OCI-M2 (cell line): ENCODE measurements around the gene LUZP2.

ENCODE experiments used
- DNase-seq: peaks from one replicate; lab custom pipeline; 2025; ENCODE audit not compliant: unreplicated experiment; lab: John Stamatoyannopoulos, UW

Gene LUZP2

DNA sequence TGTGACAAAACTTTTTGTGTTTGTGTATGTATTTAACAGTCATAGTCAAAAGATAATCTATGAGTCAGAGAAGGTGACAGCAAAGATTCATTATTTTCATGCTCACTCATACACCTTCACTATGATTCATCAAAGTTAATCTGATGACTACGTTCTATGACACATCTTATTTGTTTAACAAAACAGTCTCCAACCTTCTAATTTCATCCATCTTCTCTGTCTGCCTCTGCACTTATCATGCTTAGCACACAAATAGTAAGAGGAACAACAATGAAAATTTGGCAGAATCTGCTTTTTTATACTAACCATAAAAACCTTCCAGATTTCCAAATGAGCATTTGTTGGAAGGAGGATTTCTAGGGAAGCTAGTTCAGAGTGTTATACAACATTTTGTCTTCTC, 568.9 kb downstream of the LUZP2 start:
- DNase-seq = no peak

DNA sequence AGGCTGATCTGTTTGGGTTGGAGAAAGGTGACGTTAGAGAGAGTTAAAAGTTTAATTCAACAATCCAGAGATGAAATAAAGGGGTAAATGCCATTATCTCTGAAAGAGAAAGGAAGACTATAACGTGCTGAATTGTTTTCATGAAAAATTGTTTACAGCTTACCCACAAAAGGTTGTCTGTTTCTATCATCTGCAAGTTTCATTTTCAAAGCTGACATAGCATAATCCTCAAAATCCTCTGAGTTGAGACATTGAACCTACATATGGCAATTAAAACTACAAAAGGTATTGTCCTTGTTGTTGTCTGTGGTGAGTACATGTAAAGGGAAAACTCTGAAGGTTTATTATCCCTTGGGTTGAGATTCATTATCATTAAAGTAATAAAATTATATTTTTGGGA, 569.9 kb downstream of the LUZP2 start:
- no peak for DNase-seq

DNA sequence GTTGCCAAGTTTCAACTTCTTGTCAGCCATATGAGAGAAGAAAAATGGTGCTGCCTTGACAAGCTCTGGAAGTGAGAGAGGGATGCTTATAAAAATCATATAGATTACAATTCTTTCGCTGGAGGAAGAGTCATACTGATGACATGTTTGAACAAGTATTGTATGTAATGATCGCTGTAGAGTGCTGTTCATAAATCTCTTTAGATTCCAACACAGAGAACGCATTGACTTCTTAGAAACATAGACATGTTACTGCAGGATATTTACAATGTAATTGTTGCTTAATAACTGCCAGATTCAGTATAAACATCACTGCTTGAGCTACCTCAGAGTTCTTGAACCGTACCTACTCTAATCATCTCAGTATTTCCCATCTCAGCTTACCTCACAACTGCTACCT, 571.6 kb downstream of the LUZP2 start:
- no peak for DNase-seq

DNA sequence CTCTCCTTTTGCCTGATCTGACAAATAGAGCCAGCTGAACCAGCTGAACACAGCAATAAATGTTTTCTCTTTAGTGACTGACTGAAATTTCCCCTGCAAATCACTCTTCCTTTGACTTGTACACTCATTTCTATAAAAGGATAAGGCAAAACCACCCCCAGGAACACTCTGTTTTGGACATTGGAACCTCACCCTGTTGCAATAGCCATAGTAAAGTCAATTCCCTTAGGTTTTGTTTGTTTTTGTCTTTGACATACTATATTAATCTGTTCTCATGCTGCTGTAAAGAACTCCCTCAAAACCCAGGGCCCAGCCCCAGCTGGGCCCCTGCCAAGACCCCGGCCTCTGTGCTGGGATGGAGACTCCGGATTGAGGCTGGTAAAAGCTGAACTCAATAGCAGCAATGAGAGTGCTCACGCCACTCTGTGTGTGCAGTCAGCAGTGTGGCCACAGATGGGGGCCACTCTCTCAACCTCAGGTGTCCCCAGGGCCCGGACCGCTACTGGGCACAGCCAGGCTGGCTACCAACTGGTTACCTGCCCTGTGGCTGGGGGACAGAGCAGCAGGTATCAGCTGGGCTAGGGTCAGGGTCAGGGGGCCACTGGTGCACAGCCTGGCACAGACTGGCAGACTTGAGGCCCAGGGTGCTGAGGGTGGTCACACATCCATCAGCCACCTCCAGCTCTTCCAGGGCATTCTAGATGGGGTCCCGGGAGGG, 597.4 kb downstream of the LUZP2 start:
- DNase-seq = no peak

DNA sequence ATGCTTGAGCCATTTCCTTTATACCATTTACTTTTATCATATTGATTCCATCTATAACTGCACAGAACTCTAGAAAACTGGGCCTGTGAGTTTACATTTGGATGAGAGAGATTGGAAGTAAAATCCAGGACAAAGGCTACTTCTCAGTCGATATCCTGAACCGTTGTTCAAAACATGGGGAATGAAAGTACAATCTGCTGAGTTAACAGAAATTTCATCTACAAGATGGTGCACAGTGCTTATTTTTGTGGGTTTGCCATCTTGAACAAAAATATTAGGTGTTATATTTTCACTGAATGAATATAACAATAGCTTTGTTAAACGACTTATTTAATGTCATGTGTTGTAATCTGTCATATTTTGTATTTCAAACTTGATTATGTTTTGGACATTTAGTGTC, 622.6 kb downstream of the LUZP2 start:
- DNase-seq = no peak
